ENCODE data around the gene ELL.

ELL gene

DNA sequence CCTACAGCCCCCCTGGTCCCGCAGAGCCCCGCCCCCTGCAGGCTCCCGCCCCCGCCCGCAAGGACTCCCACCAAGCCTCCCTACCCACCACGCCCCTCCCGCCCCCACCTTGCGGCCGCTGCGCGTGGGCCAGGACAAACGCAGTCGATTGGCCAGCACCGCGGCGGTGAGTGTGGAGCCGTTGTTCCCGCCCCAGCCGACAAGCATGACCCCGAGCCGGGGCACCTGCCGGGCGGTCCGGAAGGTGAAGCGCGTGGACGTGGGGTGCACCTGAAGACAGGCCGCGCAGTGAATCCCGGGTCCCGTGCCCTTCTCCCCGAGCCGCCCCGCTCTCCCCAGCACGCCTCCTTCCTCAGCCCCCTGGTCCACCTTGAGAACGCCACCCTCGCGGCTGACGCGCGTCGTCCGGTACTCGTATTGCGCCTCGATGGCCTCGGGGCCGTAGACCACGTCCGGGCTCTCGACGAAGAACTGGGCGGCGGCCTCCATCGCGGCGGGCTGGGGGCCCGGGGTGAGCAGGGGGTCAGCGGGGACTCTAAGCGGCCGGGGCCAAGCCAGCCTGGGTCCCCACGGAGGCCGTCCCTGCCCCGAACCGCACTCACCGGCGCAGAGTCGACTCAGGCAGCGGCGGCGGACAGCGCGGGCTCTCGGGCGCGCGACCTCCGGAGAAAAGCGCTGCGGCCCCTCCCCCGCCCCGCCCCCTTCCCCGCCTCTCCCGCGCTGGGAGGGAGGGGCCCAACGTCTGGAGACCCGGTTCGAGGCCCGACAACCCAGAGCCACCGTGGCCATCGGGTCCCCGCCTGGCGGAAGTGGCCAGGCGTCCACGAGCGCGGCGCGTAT lies 84.2 kb downstream of the ELL start, which contains the start of gene ISYNA1:
Gene ISYNA1 (minus strand): TSS at position 643 of the 840 bp plus-strand sequence. CDS start 154 bp downstream, at position 489.
- Histone ChIP-seq H3K9ac (ENCODE audit: low read length) (peak within 1 kb of the TSS; percentile 53), H3K23ac (ENCODE audit: low read length in 2 of 2) (peak within 1 kb of the TSS in 1 of 2 experiments; percentile 91), H2BK15ac (ENCODE audit: low read depth, poor library complexity, severe bottlenecking) (peak within 1 kb of the TSS; percentile 30), H3K4ac (ENCODE audit: low read depth in 1 of 2, low read length in 2 of 2) (peak within 1 kb of the TSS; percentile 69 to 73), H3K4me2 (ENCODE audit: low read length, poor library complexity, severe bottlenecking) (peak within 1 kb of the TSS; percentile 98), H3K27ac (ENCODE audit: low read length, poor library complexity, severe bottlenecking) (peak within 1 kb of the TSS; percentile 70), H3K36me3 (ENCODE audit: control insufficient read depth in 1 of 2, insufficient read depth in 2 of 2, low read depth in 1 of 2, low read length in 2 of 2) (peaks cover 12 to 54% of the 10 kb centered on the region in 2 experiments), H3K4me1 (ENCODE audit: control insufficient read depth, insufficient read depth, low read depth, low read length) (peaks cover 69% of the 10 kb centered on the region), H2AFZ (ENCODE audit: low read depth, low read length) (no peak within 1 kb of the TSS), H2BK5ac (ENCODE audit: low read depth, low read length, poor library complexity, severe bottlenecking) (peak within 1 kb of the TSS; percentile 39), H2BK12ac (ENCODE audit: low read length in 2 of 2) (peak within 1 kb of the TSS in 1 of 2 experiments; percentile 83), H4K8ac (ENCODE audit: low read length) (peak within 1 kb of the TSS; percentile 76), H4K91ac (ENCODE audit: low read length) (peak within 1 kb of the TSS; percentile 91), H3K79me1 (replicated peaks; ENCODE audit: low read length, poor library complexity, severe bottlenecking) (peaks cover 10% of the 10 kb centered on the region), H3K27me3 (ENCODE audit: control insufficient read depth in 1 of 2, insufficient read depth in 1 of 2, low read length in 2 of 2) (no peaks in the 10 kb centered on the region), H3K4me3 (ENCODE audit: insufficient read depth in 1 of 2, low read depth in 1 of 2, low read length in 2 of 2) (peak within 1 kb of the TSS; percentile 72 to 79), H3K9me3 (ENCODE audit: control insufficient read depth, low read length) (no peaks in the 10 kb centered on the region), H3K18ac (ENCODE audit: low read depth in 1 of 2, low read length in 2 of 2) (peak within 1 kb of the TSS; percentile 55 to 94), H3K14ac (ENCODE audit: low read length in 2 of 2) (peak within 1 kb of the TSS in 1 of 2 experiments; percentile 97), H2BK120ac (ENCODE audit: low read depth, low read length) (peak within 1 kb of the TSS; percentile 56), H2AK5ac (ENCODE audit: low read length, severe bottlenecking) (peak within 1 kb of the TSS; percentile 31)
- WGBS = 0% methylated on average over 44 of the region's 99 CpGs
- peak; percentile 71 for DNase-seq

- Histone ChIP-seq H3K36me3 (ENCODE audit: control insufficient read depth in 1 of 2, insufficient read depth in 2 of 2, low read depth in 1 of 2, low read length in 2 of 2) (peaks cover 11 to 52% of the 10 kb centered on the region in 2 experiments), H2BK5ac (ENCODE audit: low read depth, low read length, poor library complexity, severe bottlenecking) (no peak overlapping the region), H2AK5ac (ENCODE audit: low read length, severe bottlenecking) (no peak overlapping the region), H2AFZ (ENCODE audit: low read depth, low read length) (no peak overlapping the region), H3K4me3 (ENCODE audit: insufficient read depth in 1 of 2, low read depth in 1 of 2, low read length in 2 of 2) (peak overlapping the region; percentile 63 to 79), H3K18ac (ENCODE audit: low read depth in 1 of 2, low read length in 2 of 2) (peak overlapping the region in 1 of 2 experiments; percentile 55), H3K27ac (ENCODE audit: low read length, poor library complexity, severe bottlenecking) (no peak overlapping the region), H2BK15ac (ENCODE audit: low read depth, poor library complexity, severe bottlenecking) (peak overlapping the region; percentile 68), H4K8ac (ENCODE audit: low read length) (no peak overlapping the region), H3K23ac (ENCODE audit: low read length in 2 of 2) (no peak overlapping the region), H2BK120ac (ENCODE audit: low read depth, low read length) (peak overlapping the region; percentile 24), H3K4me2 (ENCODE audit: low read length, poor library complexity, severe bottlenecking) (peak overlapping the region; percentile 48), H3K4ac (ENCODE audit: low read depth in 1 of 2, low read length in 2 of 2) (peak overlapping the region in 1 of 2 experiments; percentile 33), H3K27me3 (ENCODE audit: control insufficient read depth in 1 of 2, insufficient read depth in 1 of 2, low read length in 2 of 2) (no peaks in the 10 kb centered on the region), H2BK12ac (ENCODE audit: low read length in 2 of 2) (peak overlapping the region in 1 of 2 experiments; percentile 8), H3K9ac (ENCODE audit: low read length) (no peak overlapping the region), H3K14ac (ENCODE audit: low read length in 2 of 2) (no peak overlapping the region), H3K79me1 (replicated peaks; ENCODE audit: low read length, poor library complexity, severe bottlenecking) (peaks cover 5% of the 10 kb centered on the region), H4K91ac (ENCODE audit: low read length) (peak overlapping the region; percentile 20), H3K4me1 (ENCODE audit: control insufficient read depth, insufficient read depth, low read depth, low read length) (peaks cover 72% of the 10 kb centered on the region), H3K9me3 (ENCODE audit: control insufficient read depth, low read length) (no peaks in the 10 kb centered on the region)
- WGBS = 42% methylated on average over 38 of the region's 67 CpGs
- peak; percentile 92 for DNase-seq
Observed at GRCh38 chr19:18436671-18437490, 85.0 kb downstream of the ELL start.

GRCh38 chr19:18435842-18436670 lies 85.8 kb downstream of the ELL start:
- Histone ChIP-seq H3K14ac (ENCODE audit: low read length in 2 of 2) (no peak overlapping the region), H2AK5ac (ENCODE audit: low read length, severe bottlenecking) (no peak overlapping the region), H2BK120ac (ENCODE audit: low read depth, low read length) (no peak overlapping the region), H3K4ac (ENCODE audit: low read depth in 1 of 2, low read length in 2 of 2) (no peak overlapping the region), H3K4me3 (ENCODE audit: insufficient read depth in 1 of 2, low read depth in 1 of 2, low read length in 2 of 2) (peak overlapping the region in 1 of 2 experiments; percentile 79), H4K91ac (ENCODE audit: low read length) (peak overlapping the region; percentile 48), H2BK15ac (ENCODE audit: low read depth, poor library complexity, severe bottlenecking) (no peak overlapping the region), H3K23ac (ENCODE audit: low read length in 2 of 2) (no peak overlapping the region), H3K27ac (ENCODE audit: low read length, poor library complexity, severe bottlenecking) (no peak overlapping the region), H3K27me3 (ENCODE audit: control insufficient read depth in 1 of 2, insufficient read depth in 1 of 2, low read length in 2 of 2) (no peaks in the 10 kb centered on the region), H2AFZ (ENCODE audit: low read depth, low read length) (no peak overlapping the region), H3K9ac (ENCODE audit: low read length) (no peak overlapping the region), H3K18ac (ENCODE audit: low read depth in 1 of 2, low read length in 2 of 2) (peak overlapping the region in 1 of 2 experiments; percentile 55), H3K79me1 (replicated peaks; ENCODE audit: low read length, poor library complexity, severe bottlenecking) (peaks cover 10% of the 10 kb centered on the region), H3K9me3 (ENCODE audit: control insufficient read depth, low read length) (no peaks in the 10 kb centered on the region), H2BK12ac (ENCODE audit: low read length in 2 of 2) (peak overlapping the region in 1 of 2 experiments; percentile 8), H3K4me1 (ENCODE audit: control insufficient read depth, insufficient read depth, low read depth, low read length) (peaks cover 78% of the 10 kb centered on the region), H4K8ac (ENCODE audit: low read length) (no peak overlapping the region), H2BK5ac (ENCODE audit: low read depth, low read length, poor library complexity, severe bottlenecking) (no peak overlapping the region), H3K4me2 (ENCODE audit: low read length, poor library complexity, severe bottlenecking) (no peak overlapping the region), H3K36me3 (ENCODE audit: control insufficient read depth in 1 of 2, insufficient read depth in 2 of 2, low read depth in 1 of 2, low read length in 2 of 2) (peaks cover 14 to 51% of the 10 kb centered on the region in 2 experiments)
- DNase-seq = peak; percentile 21
- WGBS = 96% methylated on average over 45 of the region's 46 CpGs
